Neural progenitor cell (in vitro differentiated cells): Measurements from ENCODE around the gene CISTR.

Experiments
- CTCF ChIP-seq: fragments of 200-600 bp; sonication (generic); IDR thresholded peaks from 2 replicates; pipeline ENCODE4 v1.5.1; 2017; ENCODE audit warnings: antibody characterized with exemption, mild to moderate bottlenecking
- EZH2phosphoT487 ChIP-seq: fragments of 200-600 bp; sonication (generic); IDR thresholded peaks from 2 replicates; pipeline ENCODE4 v1.6.1; 2017; ENCODE audit warnings: antibody characterized with exemption

GRCh38 chr12:53752621-53753020 lies 842 bp upstream of the CISTR start:
- TF ChIP-seq CTCF (no peak), EZH2phosphoT487 (no peak)
